DMS53 treated with DMSO at 0.1 percent for 48 hours (cell line): ENCODE measurements around the gene PSME2.

Source experiments
- DNase-seq: peaks from one replicate; lab custom pipeline; 2025; ENCODE audit not compliant: unreplicated experiment; lab: John Stamatoyannopoulos, UW

PSME2 gene

GRCh38 chr14:24179961-24180796 lies 33.8 kb upstream of the PSME2 start:
- no peak for DNase-seq

GRCh38 chr14:24179294-24179960 lies 33.0 kb upstream of the PSME2 start:
- DNase-seq = no peak

- no peak for DNase-seq
Measured at GRCh38 chr14:24178399-24179178, 32.2 kb upstream of the PSME2 start.

- DNase-seq = no peak
Measured at GRCh38 chr14:24177891-24178290, 31.5 kb upstream of the PSME2 start.

- DNase-seq = no peak
Measured at GRCh38 chr14:24177041-24177825, 30.8 kb upstream of the PSME2 start.

- DNase-seq = no peak
Measured at GRCh38 chr14:24176599-24176998, 30.2 kb upstream of the PSME2 start.

- no peak for DNase-seq
Measured at GRCh38 chr14:24172871-24173281, 26.5 kb upstream of the PSME2 start.

- no peak for DNase-seq
Measured at GRCh38 chr14:24172261-24172860, 26.0 kb upstream of the PSME2 start.

- DNase-seq = no peak
Measured at GRCh38 chr14:24171422-24172260, 25.2 kb upstream of the PSME2 start, which contains the start of gene REC8. TSS of gene REC8 (plus strand) at chr14:24172080. CDS start at chr14:24172553, 473 bp downstream.

GRCh38 chr14:24167469-24168114 lies 21.2 kb upstream of the PSME2 start:
- DNase-seq = no peak

- DNase-seq = no peak
Measured at GRCh38 chr14:24165785-24166184, 19.4 kb upstream of the PSME2 start.

- DNase-seq = no peak
Measured at GRCh38 chr14:24164518-24164991, 18.1 kb upstream of the PSME2 start.

GRCh38 chr14:24162093-24162492 lies 15.7 kb upstream of the PSME2 start:
- no peak for DNase-seq

GRCh38 chr14:24160850-24161804 lies 14.7 kb upstream of the PSME2 start, which contains the start of gene IRF9:
TSS of gene IRF9 (plus strand) at chr14:24161265. CDS start at chr14:24162145, 880 bp downstream.
- peak; percentile 94 for DNase-seq

GRCh38 chr14:24160499-24160849 lies 14.1 kb upstream of the PSME2 start:
- DNase-seq = no peak

GRCh38 chr14:24159777-24160498 lies 13.5 kb upstream of the PSME2 start:
- no peak for DNase-seq

- no peak for DNase-seq
Measured at GRCh38 chr14:24157331-24157730, 10.9 kb upstream of the PSME2 start.
